Karpas-422 (cell line): ENCODE results near the gene OR2A5. TPM values are rescaled to one million over a fixed set of nuclear protein-coding genes. Genes with fewer than 3 reads are reported as not detected.
"Not testable (repeated sequence)": the region's sequence is repeated elsewhere in the genome, so short reads cannot be mapped to it uniquely, and the experiment has no call there.

Experiments
- DNase-seq: peaks from one replicate; pipeline ENCODE4 v3.0.0-alpha.2; 2015
- H2AFZ ChIP-seq: fragments of 200-600 bp; sonication (generic); 2 replicates; pipeline ENCODE4 v1.6.1; 2014; ENCODE audit warnings: antibody characterized with exemption, low read length, mixed read lengths
- H3K27ac ChIP-seq: fragments of 200-600 bp; sonication (generic); 2 replicates; pipeline ENCODE4 v1.5.1; 2014; ENCODE audit warnings: mild to moderate bottlenecking, low read length, moderate library complexity
- H3K27me3 ChIP-seq: fragments of 200-600 bp; sonication (generic); 2 replicates; pipeline ENCODE4 v1.6.1; 2014; ENCODE audit warnings: low read length, mixed read lengths
- H3K36me3 ChIP-seq: fragments of 200-600 bp; sonication (generic); 2 replicates; pipeline ENCODE4 v1.6.1; 2014; ENCODE audit warnings: low read length, mixed read lengths; ENCODE audit not compliant: insufficient read depth
- H3K4me1 ChIP-seq: fragments of 200-600 bp; sonication (generic); 2 replicates; pipeline ENCODE4 v1.6.1; 2014; ENCODE audit warnings: mild to moderate bottlenecking, low read length, mixed read lengths
- H3K4me2 ChIP-seq: fragments of 200-600 bp; sonication (generic); 2 replicates; pipeline ENCODE4 v1.6.1; 2014; ENCODE audit warnings: low read length, low read depth, mild to moderate bottlenecking; ENCODE audit not compliant: poor library complexity, severe bottlenecking
- H3K4me3 ChIP-seq: fragments of 200-600 bp; sonication (generic); 2 replicates; pipeline ENCODE4 v1.5.1; 2014; ENCODE audit warnings: mild to moderate bottlenecking, antibody characterized with exemption, low read length, mixed read lengths
- H3K79me2 ChIP-seq: fragments of 200-600 bp; sonication (generic); 2 replicates; pipeline ENCODE4 v1.6.1; 2014; ENCODE audit warnings: mild to moderate bottlenecking, low read length, mixed read lengths
- H3K9ac ChIP-seq: fragments of 200-600 bp; sonication (generic); 2 replicates; pipeline ENCODE4 v1.6.0; 2014; ENCODE audit warnings: low read length
- H3K9me2 ChIP-seq: fragments of 200-600 bp; sonication (generic), shearing (Covaris generic); replicated peaks from 2 replicates; pipeline ENCODE4 v1.6.0; 2014; ENCODE audit warnings: mild to moderate bottlenecking, low read length, moderate library complexity; ENCODE audit not compliant: insufficient read depth
- H3K9me3 ChIP-seq: fragments of 300-700, 200-600 bp; sonication (generic); 2 replicates; pipeline ENCODE4 v1.6.1; 2014; ENCODE audit warnings: low read length, mixed read lengths
- H4K20me1 ChIP-seq: fragments of 200-600 bp; sonication (generic); 2 replicates; pipeline ENCODE4 v1.6.1; 2014; ENCODE audit warnings: mild to moderate bottlenecking, antibody characterized with exemption, low read length, low read depth; ENCODE audit not compliant: insufficient read depth
- total RNA-seq: library from RNA; depleted of rRNA; stranded (reverse); fragments of >200 nt; shearing (Covaris generic); gene quantifications from 2 replicates; pipeline ENCODE4 v1.2.3, GENCODE V29; 2014; ENCODE audit warnings: low replicate concordance

OR2A5 gene
- total RNA-seq, 1 experiment from 2014 or later, result not detected

GRCh38 chr7:144037414-144038035 is 11.2 kb upstream of the OR2A5 start:
- no peaks in the 10 kb centered on the region for H3K9me2 ChIP-seq
- no peak overlapping the region for H2AFZ ChIP-seq
- no peak overlapping the region for H3K9ac ChIP-seq
- no peaks in the 10 kb centered on the region for H3K4me1 ChIP-seq
- H4K20me1 ChIP-seq, result no peaks in the 10 kb centered on the region
- H3K36me3 ChIP-seq, result no peaks in the 10 kb centered on the region
- no peak overlapping the region for H3K4me2 ChIP-seq
- H3K27ac ChIP-seq, result no peak overlapping the region
- H3K9me3 ChIP-seq, result no peaks in the 10 kb centered on the region
- H3K4me3 ChIP-seq, result no peak overlapping the region
- no peak for DNase-seq
- no peaks in the 10 kb centered on the region for H3K79me2 ChIP-seq
- H3K27me3 ChIP-seq, result no peaks in the 10 kb centered on the region

DNA sequence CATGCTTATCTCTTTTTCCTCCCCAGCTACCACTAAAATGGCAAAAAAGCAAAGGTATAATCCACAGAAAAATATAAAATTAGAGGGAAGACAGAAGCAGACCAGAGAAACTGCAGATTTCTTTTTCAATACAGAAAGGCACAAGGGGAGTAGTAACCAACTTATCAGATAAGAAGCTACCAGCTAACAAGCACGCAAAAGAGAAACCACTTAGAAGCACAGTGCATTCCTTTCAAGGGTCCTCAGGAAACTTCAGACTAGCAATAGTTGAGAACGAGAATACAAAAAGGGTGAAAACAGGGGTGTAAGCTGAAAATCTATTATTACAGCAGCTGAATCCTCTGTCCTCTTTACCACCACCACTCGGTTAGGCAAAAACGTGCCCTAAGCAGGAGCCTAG is 9.9 kb upstream of the OR2A5 start:
- H3K4me2 ChIP-seq, result no peak overlapping the region
- DNase-seq, result no peak
- H3K9me3 ChIP-seq, result no peaks in the 10 kb centered on the region
- no peak overlapping the region for H3K9ac ChIP-seq
- no peaks in the 10 kb centered on the region for H3K27me3 ChIP-seq
- no peaks in the 10 kb centered on the region for H3K9me2 ChIP-seq
- no peaks in the 10 kb centered on the region for H3K36me3 ChIP-seq
- H3K79me2 ChIP-seq, result no peaks in the 10 kb centered on the region
- no peaks in the 10 kb centered on the region for H3K4me1 ChIP-seq
- H4K20me1 ChIP-seq, result no peaks in the 10 kb centered on the region
- H3K4me3 ChIP-seq, result no peak overlapping the region
- H3K27ac ChIP-seq, result no peak overlapping the region
- H2AFZ ChIP-seq, result no peak overlapping the region

DNA sequence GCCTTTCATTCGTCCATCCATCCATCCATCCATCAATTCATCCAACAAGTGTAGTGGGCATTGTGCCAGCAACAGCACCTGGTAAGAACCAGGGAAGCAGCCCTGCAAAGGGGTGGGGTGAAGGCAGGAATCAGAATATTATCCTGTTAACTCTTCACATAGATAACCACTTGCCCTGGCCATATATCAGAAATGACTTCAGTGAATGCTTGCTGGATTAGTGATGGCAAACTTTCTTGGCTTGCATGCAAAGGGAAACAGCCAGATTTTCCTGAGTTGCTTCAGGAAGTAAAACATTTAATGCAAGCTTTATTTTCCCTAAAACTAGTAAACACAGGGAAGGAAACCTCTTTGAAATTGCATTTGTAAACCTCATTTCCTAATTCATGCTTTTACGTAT is 743 bp downstream of the OR2A5 start:
- no peaks in the 10 kb centered on the region for H3K9me3 ChIP-seq
- H3K4me1 ChIP-seq, result no peaks in the 10 kb centered on the region
- no peak overlapping the region for H3K9ac ChIP-seq
- H3K9me2 ChIP-seq, result no peaks in the 10 kb centered on the region
- no peak overlapping the region for H2AFZ ChIP-seq
- no peaks in the 10 kb centered on the region for H4K20me1 ChIP-seq
- DNase-seq, result no peak
- H3K36me3 ChIP-seq, result no peaks in the 10 kb centered on the region
- no peaks in the 10 kb centered on the region for H3K79me2 ChIP-seq
- H3K4me3 ChIP-seq, result no peak overlapping the region
- no peak overlapping the region for H3K27ac ChIP-seq
- no peak overlapping the region for H3K4me2 ChIP-seq
- no peaks in the 10 kb centered on the region for H3K27me3 ChIP-seq

DNA sequence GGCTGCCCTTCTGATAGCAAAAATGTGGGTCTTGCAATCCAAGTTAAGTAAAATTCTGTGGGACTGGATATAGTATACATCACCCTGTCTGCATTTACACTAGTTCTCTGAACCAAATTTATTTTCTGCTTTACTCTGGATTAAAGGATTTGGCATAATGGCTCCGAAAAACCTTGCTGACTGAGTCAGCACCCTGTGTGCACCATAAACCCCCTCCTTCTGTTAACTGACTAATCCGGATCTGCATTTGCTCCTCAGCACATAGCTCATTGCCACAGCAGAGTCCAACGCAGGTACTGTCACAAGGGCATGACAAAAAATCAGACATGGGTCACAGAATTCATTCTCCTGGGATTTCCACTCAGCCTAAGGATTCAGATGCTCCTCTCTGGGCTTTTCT is 1.3 kb downstream of the OR2A5 start:
- H3K9me3 ChIP-seq, result no peaks in the 10 kb centered on the region
- no peak overlapping the region for H3K4me2 ChIP-seq
- H3K79me2 ChIP-seq, result no peaks in the 10 kb centered on the region
- H3K4me3 ChIP-seq, result no peak overlapping the region
- no peaks in the 10 kb centered on the region for H3K27me3 ChIP-seq
- DNase-seq, result no peak
- no peak overlapping the region for H2AFZ ChIP-seq
- no peak overlapping the region for H3K9ac ChIP-seq
- H3K4me1 ChIP-seq, result no peaks in the 10 kb centered on the region
- H3K36me3 ChIP-seq, result no peaks in the 10 kb centered on the region
- H4K20me1 ChIP-seq, result no peaks in the 10 kb centered on the region
- no peaks in the 10 kb centered on the region for H3K9me2 ChIP-seq
- H3K27ac ChIP-seq, result no peak overlapping the region

GRCh38 chr7:144050884-144051283 is 2.1 kb downstream of the OR2A5 start:
- H3K4me1 ChIP-seq, H2AFZ ChIP-seq, H3K4me2 ChIP-seq, H4K20me1 ChIP-seq, H3K36me3 ChIP-seq, DNase-seq, H3K9me3 ChIP-seq, H3K27ac ChIP-seq, H3K79me2 ChIP-seq, H3K4me3 ChIP-seq, H3K27me3 ChIP-seq, H3K9ac ChIP-seq, H3K9me2 ChIP-seq: not testable (repeated sequence)

GRCh38 chr7:144057954-144058353 is 9.2 kb downstream of the OR2A5 start:
- no peaks in the 10 kb centered on the region for H3K9me2 ChIP-seq
- H3K4me3 ChIP-seq, result no peak overlapping the region
- H3K4me2 ChIP-seq, result no peak overlapping the region
- no peaks in the 10 kb centered on the region for H3K9me3 ChIP-seq
- no peak overlapping the region for H3K27ac ChIP-seq
- no peak for DNase-seq
- H3K79me2 ChIP-seq, result no peaks in the 10 kb centered on the region
- no peak overlapping the region for H2AFZ ChIP-seq
- H4K20me1 ChIP-seq, result no peaks in the 10 kb centered on the region
- no peak overlapping the region for H3K9ac ChIP-seq
- no peaks in the 10 kb centered on the region for H3K36me3 ChIP-seq
- no peaks in the 10 kb centered on the region for H3K27me3 ChIP-seq
- no peaks in the 10 kb centered on the region for H3K4me1 ChIP-seq

- Histone ChIP-seq H4K20me1 (no peaks in the 10 kb centered on the region), H3K4me3 (no peak overlapping the region), H3K9me2 (no peaks in the 10 kb centered on the region), H3K9me3 (no peaks in the 10 kb centered on the region), H3K36me3 (no peaks in the 10 kb centered on the region), H3K4me1 (no peaks in the 10 kb centered on the region), H3K79me2 (no peaks in the 10 kb centered on the region), H3K4me2 (no peak overlapping the region), H3K27me3 (no peaks in the 10 kb centered on the region), H3K27ac (no peak overlapping the region), H2AFZ (no peak overlapping the region), H3K9ac (no peak overlapping the region)
- peak; percentile 68 for DNase-seq
Observed at GRCh38 chr7:144063710-144064109, 15.0 kb downstream of the OR2A5 start.

GRCh38 chr7:144069511-144069910 is 20.8 kb downstream of the OR2A5 start, which contains the start of gene OR2A25:
TSS of gene OR2A25 (plus strand) at chr7:144069811. CDS start at chr7:144074220, 4,409 bp downstream.
- no peaks in the 10 kb centered on the region for H4K20me1 ChIP-seq
- no peak within 1 kb of the TSS for H3K4me2 ChIP-seq
- H2AFZ ChIP-seq, result no peak within 1 kb of the TSS
- no peaks in the 10 kb centered on the region for H3K4me1 ChIP-seq
- H3K27me3 ChIP-seq, result no peaks in the 10 kb centered on the region
- H3K4me3 ChIP-seq, result no peak within 1 kb of the TSS
- no peaks in the 10 kb centered on the region for H3K9me3 ChIP-seq
- no peaks in the 10 kb centered on the region for H3K79me2 ChIP-seq
- DNase-seq, result no peak
- H3K27ac ChIP-seq, result no peak within 1 kb of the TSS
- H3K36me3 ChIP-seq, result no peaks in the 10 kb centered on the region
- no peak within 1 kb of the TSS for H3K9ac ChIP-seq
- H3K9me2 ChIP-seq, result no peaks in the 10 kb centered on the region

GRCh38 chr7:144069953-144070352 is 21.2 kb downstream of the OR2A5 start:
- Histone ChIP-seq H3K27me3 (no peaks in the 10 kb centered on the region), H3K4me1 (no peaks in the 10 kb centered on the region), H2AFZ (no peak overlapping the region), H3K9me3 (no peaks in the 10 kb centered on the region), H3K9ac (no peak overlapping the region), H3K9me2 (no peaks in the 10 kb centered on the region), H3K4me3 (no peak overlapping the region), H3K4me2 (no peak overlapping the region), H4K20me1 (no peaks in the 10 kb centered on the region), H3K36me3 (no peaks in the 10 kb centered on the region), H3K27ac (no peak overlapping the region), H3K79me2 (no peaks in the 10 kb centered on the region)
- no peak for DNase-seq
